Tibial artery (tissue), 4 donors: ENCODE results near the gene SORCS2.

Experiments
- DNase-seq, 2 donors: peaks; one replicate each; pipeline ENCODE4 v3.0.0-alpha.2; 2019
- H3K27ac ChIP-seq, 2 donors: fragments of 200-600 bp; sonication (generic) in 1 of 2; 1 replicate in 1 of 2; 2 replicates in 1 of 2; pipeline ENCODE4 v1.5.1; 2018 to 2019; ENCODE audit warnings: mild to moderate bottlenecking in 1 of 2
- H3K27me3 ChIP-seq, 2 donors: fragments of 200-600 bp; sonication (generic) in 1 of 2; one replicate each; pipeline versions ENCODE4 v1.5.1 to v1.6.0; 2016 to 2019
- H3K36me3 ChIP-seq, 3 donors: fragments of 200-600 bp; sonication (generic) in 2 of 3; one replicate each; pipeline ENCODE4 v1.5.1; 2016 to 2019; ENCODE audit warnings: mild to moderate bottlenecking in 2 of 3
- H3K4me1 ChIP-seq, 4 donors: fragments of 200-600 bp; sonication (generic) in 2 of 4; 1 replicate in 3 of 4; 2 replicates in 1 of 4; pipeline ENCODE4 v1.5.1; 2016 to 2019
- H3K4me3 ChIP-seq, 2 donors: fragments of 200-600 bp; sonication (generic) in 1 of 2; 1 replicate in 1 of 2; 2 replicates in 1 of 2; pipeline ENCODE4 v1.5.1; 2018 to 2019; ENCODE audit warnings: mild to moderate bottlenecking in 2 of 2
- H3K9me3 ChIP-seq, 3 donors: fragments of 200-600 bp; sonication (generic) in 1 of 3; one replicate each; pipeline ENCODE4 v1.5.1; 2016 to 2019
- CTCF ChIP-seq, 2 experiments: fragments of 200-600 bp in 1 of 2; fragments of 450-650 bp in 1 of 2; IDR thresholded peaks; one replicate each; pipeline ENCODE4 v1.5.1; 2017 to 2019; ENCODE audit warnings: antibody characterized with exemption in 2 of 2, mild to moderate bottlenecking in 1 of 2, moderate library complexity in 1 of 2
- intact Hi-C: fragments of 100-400 bp; cut with DNase I; formaldehyde crosslinking; loops from one replicate; pipeline ENCODE4 v1.15.0; 2023; ENCODE audit warnings: low total_unique reads

The SORCS2 gene

DNA sequence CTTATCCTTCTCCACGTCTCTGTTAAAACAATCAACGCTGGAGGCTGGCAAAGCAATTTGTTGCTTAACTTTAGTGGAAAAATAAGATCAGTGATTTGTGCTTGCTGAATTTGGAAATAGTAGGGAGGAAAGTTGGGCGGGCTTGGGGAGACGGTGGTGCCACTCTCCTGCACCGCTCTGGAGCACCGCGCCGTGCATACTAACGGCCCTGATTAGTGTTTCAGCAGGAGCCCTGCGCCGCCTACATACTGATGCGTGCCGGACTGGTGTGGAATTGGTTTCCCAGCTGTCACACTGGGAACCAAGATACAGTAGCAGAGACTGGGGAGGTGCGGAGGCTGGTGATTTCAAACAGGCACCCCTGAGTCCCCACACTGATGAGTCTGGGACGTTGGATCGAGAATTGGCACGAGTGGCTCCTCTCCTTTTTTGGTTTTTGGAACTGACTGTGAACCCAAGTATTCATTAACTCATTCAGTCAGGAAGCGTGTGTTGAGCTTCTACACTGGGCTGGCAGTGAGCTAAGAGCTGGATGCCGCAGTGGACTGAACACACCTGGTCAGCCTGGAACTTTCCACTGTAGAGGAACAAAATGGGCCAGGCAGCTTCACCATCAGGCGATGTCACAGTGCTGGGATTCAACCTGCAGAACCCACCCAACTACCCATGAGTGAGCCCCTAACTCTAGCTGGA is 271.4 kb downstream of the SORCS2 start:
- peaks cover 0 to 16% (median 4%) of the 10 kb centered on the region in 3 donors for H3K9me3 ChIP-seq
- DNase-seq = no peak
- no peaks in the 10 kb centered on the region for H3K36me3 ChIP-seq
- intact Hi-C loops = no loop called here
- no peak overlapping the region for H3K4me3 ChIP-seq
- H3K27me3 ChIP-seq = no peaks in the 10 kb centered on the region
- no peak overlapping the region for H3K27ac ChIP-seq
- H3K4me1 ChIP-seq = no peaks in the 10 kb centered on the region
- no peak for TF ChIP-seq CTCF (IDR thresholded peaks at IDR 0.05)

DNA sequence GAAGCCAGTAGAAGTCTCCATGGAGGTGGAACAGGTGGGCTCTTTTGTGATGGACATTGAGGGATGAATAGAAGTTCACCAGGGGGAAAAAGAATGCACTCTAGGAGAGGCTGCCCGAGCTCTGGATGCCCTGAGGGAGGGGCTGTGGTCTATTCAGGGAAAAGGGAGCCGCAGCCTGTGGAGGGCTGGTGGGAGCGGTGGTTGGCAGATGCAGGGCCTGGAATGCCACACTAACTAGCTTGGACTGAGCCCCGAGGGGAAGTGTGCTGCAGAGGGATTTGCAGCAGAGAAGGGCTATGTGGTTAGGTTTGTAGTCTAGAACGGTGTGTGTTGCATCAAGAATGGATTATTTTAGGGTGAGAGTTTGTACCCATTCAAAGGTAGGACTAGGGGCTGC is 271.9 kb downstream of the SORCS2 start:
- TF ChIP-seq CTCF (IDR thresholded peaks at IDR 0.05) = no peak
- H3K27ac ChIP-seq = no peak overlapping the region
- peaks cover 0 to 16% (median 4%) of the 10 kb centered on the region in 3 donors for H3K9me3 ChIP-seq
- H3K4me1 ChIP-seq = no peaks in the 10 kb centered on the region
- intact Hi-C loops = no loop called here
- no peak for DNase-seq
- H3K27me3 ChIP-seq = no peaks in the 10 kb centered on the region
- H3K36me3 ChIP-seq = no peaks in the 10 kb centered on the region
- H3K4me3 ChIP-seq = no peak overlapping the region

DNA sequence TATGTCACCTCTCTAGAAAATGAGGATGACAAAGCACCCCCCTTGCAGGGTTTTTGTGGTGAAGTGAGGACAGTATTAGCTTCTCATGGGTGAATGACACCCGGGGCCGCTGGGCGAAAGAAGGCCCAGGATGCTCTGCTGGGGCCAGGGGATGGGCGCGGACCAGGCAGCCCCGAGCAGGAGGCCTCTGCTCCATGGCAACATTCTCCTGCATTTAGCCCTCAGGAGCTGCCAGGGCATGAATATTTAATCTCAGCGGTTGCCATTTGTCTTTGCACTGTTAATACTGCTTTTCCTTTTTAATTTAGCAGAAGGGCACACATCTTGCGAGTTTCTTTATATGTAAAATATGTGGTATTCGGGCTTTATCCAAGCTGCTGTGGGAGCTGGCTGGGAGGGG is 272.7 kb downstream of the SORCS2 start:
- Histone ChIP-seq H3K4me3 (no peak overlapping the region), H3K4me1 (no peaks in the 10 kb centered on the region), H3K36me3 (no peaks in the 10 kb centered on the region), H3K27me3 (no peaks in the 10 kb centered on the region), H3K27ac (no peak overlapping the region), H3K9me3 (peaks cover 0 to 16% (median 4%) of the 10 kb centered on the region in 3 donors)
- no peak for DNase-seq
- TF ChIP-seq CTCF (IDR thresholded peaks at IDR 0.05) = no peak
- intact Hi-C loops = no loop called here

- intact Hi-C loops = no loop called here
- H3K4me1 ChIP-seq = no peaks in the 10 kb centered on the region
- H3K27me3 ChIP-seq = no peaks in the 10 kb centered on the region
These were observed 273.9 kb downstream of the SORCS2 start for GRCh38 chr4:7466215-7466614.

DNA sequence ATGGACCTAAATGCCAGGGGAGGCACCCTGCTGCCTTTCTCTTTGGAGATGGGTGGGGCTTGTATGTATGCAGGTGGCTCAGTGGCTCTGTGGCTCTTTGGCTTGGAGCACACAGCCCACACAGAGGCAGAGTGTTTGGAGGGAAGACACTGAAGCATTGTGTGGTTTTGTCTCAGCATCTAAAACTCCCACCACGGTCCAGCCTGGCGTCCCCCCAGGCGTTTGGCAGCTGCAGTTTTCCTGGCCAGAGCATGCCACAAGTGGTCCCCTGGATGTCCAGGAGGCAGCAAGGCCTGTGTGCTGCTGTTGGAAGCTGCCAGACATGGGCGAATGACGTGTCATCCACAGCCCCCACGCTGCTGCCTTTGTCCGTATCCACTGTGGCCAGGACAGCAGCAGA is 274.6 kb downstream of the SORCS2 start:
- intact Hi-C loops = no loop called here
- Histone ChIP-seq H3K36me3 (no peaks in the 10 kb centered on the region), H3K4me1 (no peaks in the 10 kb centered on the region), H3K27ac (no peak overlapping the region), H3K9me3 (peaks cover 0 to 16% (median 4%) of the 10 kb centered on the region in 3 donors), H3K4me3 (no peak overlapping the region), H3K27me3 (peaks cover 0 to 5% of the 10 kb centered on the region in 2 donors)
- TF ChIP-seq CTCF (IDR thresholded peaks at IDR 0.05) = no peak
- no peak for DNase-seq

More at GRCh38 chr4:7466215-7466614, 273.9 kb downstream of the SORCS2 start:
- H3K36me3 ChIP-seq = no peaks in the 10 kb centered on the region
- H3K4me3 ChIP-seq = no peak overlapping the region
- peaks cover 0 to 16% (median 4%) of the 10 kb centered on the region in 3 donors for H3K9me3 ChIP-seq
- TF ChIP-seq CTCF (IDR thresholded peaks at IDR 0.05) = no peak
- H3K27ac ChIP-seq = no peak overlapping the region
- no peak for DNase-seq
